Erythroblast (primary cell): ENCODE data around the gene ATP5PF.
"Not testable (repeated sequence)": the region's sequence is repeated elsewhere in the genome, so short reads cannot be mapped to it uniquely, and the experiment has no call there.

Experiments used
- GATA1 ChIP-seq: IDR thresholded peaks from 2 replicates; pipeline ENCODE4 v1.6.1; 2011; ENCODE audit warnings: low read depth, mild to moderate bottlenecking, control low read depth, low read length, moderate library complexity
- POLR2A ChIP-seq: IDR thresholded peaks from 2 replicates; pipeline ENCODE4 v1.6.1; 2011; ENCODE audit warnings: mild to moderate bottlenecking, low read length

DNA sequence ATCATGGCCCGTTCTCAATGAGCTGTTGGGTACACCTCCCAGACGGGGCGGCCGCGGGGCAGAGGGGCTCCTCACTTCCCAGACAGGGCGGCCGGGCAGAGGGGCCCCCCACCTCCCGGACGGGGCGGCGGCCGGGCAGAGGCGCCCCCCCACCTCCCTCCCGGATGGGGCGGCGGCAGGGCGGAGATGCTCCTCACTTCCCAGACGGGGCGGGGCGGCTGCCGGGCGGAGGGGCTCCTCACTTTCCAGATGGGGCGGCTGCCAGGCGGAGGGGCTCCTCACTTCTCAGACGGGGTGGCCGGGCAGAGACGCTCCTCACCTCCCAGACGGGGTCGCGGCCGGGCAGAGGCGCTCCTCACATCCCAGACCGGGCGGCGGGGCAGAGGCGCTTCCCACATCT lies 39.2 kb downstream of the ATP5PF start:
- not testable (repeated sequence) for TF ChIP-seq POLR2A, GATA1
